HEK293 (cell line): ENCODE measurements around the gene RPL23.
A peak's percentile ranks its signal among the peaks of the same experiment; 100 is the strongest.

Source experiments
- GLIS2 ChIP-seq: fragments of 450-650 bp; formaldehyde crosslinking; IDR thresholded peaks from 2 replicates; pipeline ENCODE4 v1.5.1; 2016; ENCODE audit warnings: missing biosample characterization, missing genetic modification characterization
- KLF1 ChIP-seq: fragments of 450-650 bp; formaldehyde crosslinking; IDR thresholded peaks from 2 replicates; pipeline ENCODE4 v1.5.1; 2016; ENCODE audit warnings: missing biosample characterization, missing genetic modification characterization
- KLF8 ChIP-seq: fragments of 450-650 bp; formaldehyde crosslinking; IDR thresholded peaks from 2 replicates; pipeline ENCODE4 v1.5.1; 2016; ENCODE audit warnings: missing biosample characterization, missing genetic modification characterization
- SCRT2 ChIP-seq: fragments of 450-650 bp; formaldehyde crosslinking; IDR thresholded peaks from 2 replicates; pipeline ENCODE4 v1.5.1; 2016; ENCODE audit warnings: missing biosample characterization, missing genetic modification characterization
- WT1 ChIP-seq: fragments of 450-650 bp; formaldehyde crosslinking; IDR thresholded peaks from 2 replicates; pipeline ENCODE4 v1.5.1; 2016; ENCODE audit warnings: missing biosample characterization, missing genetic modification characterization
- ZIC2 ChIP-seq: fragments of 450-650 bp; formaldehyde crosslinking; IDR thresholded peaks from 2 replicates; pipeline ENCODE4 v1.5.1; 2016; ENCODE audit warnings: missing biosample characterization, missing genetic modification characterization
- ZNF155 ChIP-seq: fragments of 450-650 bp; formaldehyde crosslinking; IDR thresholded peaks from 2 replicates; pipeline ENCODE4 v1.5.1; 2016; ENCODE audit warnings: missing biosample characterization, missing genetic modification characterization
- ZNF175 ChIP-seq: fragments of 450-650 bp; formaldehyde crosslinking; IDR thresholded peaks from 2 replicates; pipeline ENCODE4 v1.5.1; 2016; ENCODE audit warnings: missing biosample characterization, missing genetic modification characterization
- ZNF404 ChIP-seq: fragments of 450-650 bp; formaldehyde crosslinking; IDR thresholded peaks from 2 replicates; pipeline ENCODE4 v1.5.1; 2017; ENCODE audit warnings: missing biosample characterization, missing genetic modification characterization
- ZNF501 ChIP-seq: fragments of 450-650 bp; formaldehyde crosslinking; IDR thresholded peaks from 2 replicates; pipeline ENCODE4 v1.5.1; 2016; ENCODE audit warnings: missing biosample characterization, missing genetic modification characterization
- ZNF514 ChIP-seq: fragments of 450-650 bp; formaldehyde crosslinking; IDR thresholded peaks from 2 replicates; pipeline ENCODE4 v1.5.1; 2016; ENCODE audit warnings: missing biosample characterization, missing genetic modification characterization
- ZNF621 ChIP-seq: fragments of 450-650 bp; formaldehyde crosslinking; IDR thresholded peaks from 2 replicates; pipeline ENCODE4 v1.5.1; 2017; ENCODE audit warnings: missing biosample characterization, missing genetic modification characterization
- ZNF768 ChIP-seq: fragments of 450-650 bp; formaldehyde crosslinking; IDR thresholded peaks from 2 replicates; pipeline ENCODE4 v1.5.1; 2018; ENCODE audit warnings: missing biosample characterization, mild to moderate bottlenecking, missing genetic modification characterization
- TF ChIP-seq, protein P1 (sequence below): fragments of 450-650 bp; formaldehyde crosslinking; IDR thresholded peaks from 2 replicates; pipeline ENCODE4 v1.5.1; 2016; ENCODE audit warnings: missing biosample characterization, missing genetic modification characterization
- TF ChIP-seq, protein P2 (sequence below): fragments of 450-650 bp; IDR thresholded peaks from 2 replicates; pipeline ENCODE4 v1.5.1; 2018; ENCODE audit warnings: missing biosample characterization, mild to moderate bottlenecking, missing genetic modification characterization
- TF ChIP-seq, protein P3 (sequence below): fragments of 450-650 bp; formaldehyde crosslinking; IDR thresholded peaks from 2 replicates; pipeline ENCODE4 v1.5.1; 2017; ENCODE audit warnings: missing biosample characterization, missing genetic modification characterization
- TF ChIP-seq, protein P4 (sequence below): fragments of 450-650 bp; formaldehyde crosslinking; IDR thresholded peaks from 2 replicates; pipeline ENCODE4 v1.5.1; 2016; ENCODE audit warnings: missing biosample characterization, missing genetic modification characterization

The RPL23 gene

DNA sequence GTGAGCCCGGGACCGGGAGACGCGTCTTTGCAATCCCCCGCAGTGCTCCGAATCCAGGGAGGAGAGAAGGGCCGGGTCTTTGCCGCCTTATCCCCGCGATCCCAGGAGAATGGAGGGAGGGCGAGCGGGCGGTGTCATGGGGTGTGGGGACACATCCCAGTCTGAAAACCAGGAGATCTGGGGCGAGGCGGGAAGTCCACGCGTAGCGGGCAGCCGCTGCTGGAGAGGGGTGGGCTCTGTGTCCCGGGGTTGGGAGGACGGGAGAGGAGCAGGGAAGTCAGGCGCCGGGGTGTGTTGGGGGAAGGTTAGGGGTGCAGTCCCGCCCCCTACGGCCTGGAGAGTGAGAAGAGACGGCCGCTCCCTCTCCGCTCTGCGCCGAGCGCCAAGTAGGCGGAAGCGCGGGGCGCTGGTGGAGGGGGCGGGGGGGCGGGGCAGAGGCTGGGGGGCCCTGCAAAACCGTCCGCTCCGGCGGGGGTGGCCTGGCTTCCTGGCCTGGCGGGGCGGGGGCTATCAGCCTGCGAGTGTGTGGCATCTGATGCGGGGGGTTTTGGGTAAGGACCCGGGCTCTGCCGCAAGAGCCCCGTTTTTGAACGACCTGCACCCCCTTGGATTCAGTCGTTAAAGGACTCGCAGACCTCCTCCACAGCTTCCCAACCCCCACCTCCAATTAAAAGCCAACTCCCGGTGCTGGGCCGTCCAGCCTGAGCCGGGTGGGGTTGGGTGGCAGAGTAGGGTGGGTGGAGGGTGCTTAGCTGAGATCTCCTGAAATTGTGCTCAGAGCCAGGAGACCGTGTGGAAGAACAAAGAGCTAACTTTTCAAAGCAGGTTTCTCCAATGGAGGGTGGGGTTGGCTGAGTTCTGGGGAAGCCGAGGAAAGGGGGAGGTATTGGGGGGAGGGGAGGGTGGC lies 17.0 kb upstream of the RPL23 start (continued):
- TF ChIP-seq, protein P1, sequence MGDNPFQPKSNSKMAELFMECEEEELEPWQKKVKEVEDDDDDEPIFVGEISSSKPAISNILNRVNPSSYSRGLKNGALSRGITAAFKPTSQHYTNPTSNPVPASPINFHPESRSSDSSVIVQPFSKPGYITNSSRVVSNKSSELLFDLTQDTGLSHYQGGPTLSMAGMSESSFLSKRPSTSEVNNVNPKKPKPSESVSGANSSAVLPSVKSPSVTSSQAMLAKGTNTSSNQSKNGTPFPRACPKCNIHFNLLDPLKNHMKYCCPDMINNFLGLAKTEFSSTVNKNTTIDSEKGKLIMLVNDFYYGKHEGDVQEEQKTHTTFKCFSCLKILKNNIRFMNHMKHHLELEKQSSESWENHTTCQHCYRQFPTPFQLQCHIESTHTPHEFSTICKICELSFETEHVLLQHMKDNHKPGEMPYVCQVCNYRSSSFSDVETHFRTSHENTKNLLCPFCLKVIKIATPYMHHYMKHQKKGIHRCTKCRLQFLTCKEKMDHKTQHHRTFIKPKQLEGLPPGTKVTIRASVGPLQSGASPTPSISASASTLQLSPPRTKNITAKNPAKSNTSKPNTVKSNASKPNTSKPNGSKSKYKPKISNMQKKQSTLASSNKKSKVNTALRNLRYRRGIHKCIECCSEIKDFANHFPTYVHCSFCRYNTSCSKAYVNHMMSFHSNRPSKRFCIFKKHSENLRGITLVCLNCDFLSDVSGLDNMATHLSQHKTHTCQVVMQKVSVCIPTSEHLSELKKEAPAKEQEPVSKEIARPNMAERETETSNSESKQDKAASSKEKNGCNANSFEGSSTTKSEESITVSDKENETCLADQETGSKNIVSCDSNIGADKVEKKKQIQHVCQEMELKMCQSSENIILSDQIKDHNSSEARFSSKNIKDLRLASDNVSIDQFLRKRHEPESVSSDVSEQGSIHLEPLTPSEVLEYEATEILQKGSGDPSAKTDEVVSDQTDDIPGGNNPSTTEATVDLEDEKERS (tag by site-specific recombination) = no peak
- TF ChIP-seq, protein P2, sequence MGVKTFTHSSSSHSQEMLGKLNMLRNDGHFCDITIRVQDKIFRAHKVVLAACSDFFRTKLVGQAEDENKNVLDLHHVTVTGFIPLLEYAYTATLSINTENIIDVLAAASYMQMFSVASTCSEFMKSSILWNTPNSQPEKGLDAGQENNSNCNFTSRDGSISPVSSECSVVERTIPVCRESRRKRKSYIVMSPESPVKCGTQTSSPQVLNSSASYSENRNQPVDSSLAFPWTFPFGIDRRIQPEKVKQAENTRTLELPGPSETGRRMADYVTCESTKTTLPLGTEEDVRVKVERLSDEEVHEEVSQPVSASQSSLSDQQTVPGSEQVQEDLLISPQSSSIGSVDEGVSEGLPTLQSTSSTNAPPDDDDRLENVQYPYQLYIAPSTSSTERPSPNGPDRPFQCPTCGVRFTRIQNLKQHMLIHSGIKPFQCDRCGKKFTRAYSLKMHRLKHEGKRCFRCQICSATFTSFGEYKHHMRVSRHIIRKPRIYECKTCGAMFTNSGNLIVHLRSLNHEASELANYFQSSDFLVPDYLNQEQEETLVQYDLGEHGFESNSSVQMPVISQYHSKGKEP (tag by site-specific recombination) = no peak
- TF ChIP-seq KLF8 (tag by site-specific recombination) (peak; percentile 88), KLF1 (tag by site-specific recombination) (peak; percentile 34; the same call in 1 of the 2 replicates), ZIC2 (tag by site-specific recombination) (peak; percentile 92), ZNF155 (tag by site-specific recombination) (no peak), ZNF514 (tag by site-specific recombination) (no peak), ZNF175 (tag by site-specific recombination) (no peak), ZNF404 (tag by site-specific recombination) (no peak), ZNF768 (tag by site-specific recombination) (no peak), ZNF501 (tag by site-specific recombination) (no peak; the same call in none of the 2 replicates), ZNF621 (tag by site-specific recombination) (no peak), WT1 (tag by site-specific recombination) (peak; percentile 58; the same call in 1 of the 2 replicates), GLIS2 (tag by site-specific recombination) (peak; percentile 85), SCRT2 (tag by site-specific recombination) (no peak)
- TF ChIP-seq, protein P3, sequence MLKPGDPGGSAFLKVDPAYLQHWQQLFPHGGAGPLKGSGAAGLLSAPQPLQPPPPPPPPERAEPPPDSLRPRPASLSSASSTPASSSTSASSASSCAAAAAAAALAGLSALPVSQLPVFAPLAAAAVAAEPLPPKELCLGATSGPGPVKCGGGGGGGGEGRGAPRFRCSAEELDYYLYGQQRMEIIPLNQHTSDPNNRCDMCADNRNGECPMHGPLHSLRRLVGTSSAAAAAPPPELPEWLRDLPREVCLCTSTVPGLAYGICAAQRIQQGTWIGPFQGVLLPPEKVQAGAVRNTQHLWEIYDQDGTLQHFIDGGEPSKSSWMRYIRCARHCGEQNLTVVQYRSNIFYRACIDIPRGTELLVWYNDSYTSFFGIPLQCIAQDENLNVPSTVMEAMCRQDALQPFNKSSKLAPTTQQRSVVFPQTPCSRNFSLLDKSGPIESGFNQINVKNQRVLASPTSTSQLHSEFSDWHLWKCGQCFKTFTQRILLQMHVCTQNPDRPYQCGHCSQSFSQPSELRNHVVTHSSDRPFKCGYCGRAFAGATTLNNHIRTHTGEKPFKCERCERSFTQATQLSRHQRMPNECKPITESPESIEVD = no peak
- TF ChIP-seq, protein P4, sequence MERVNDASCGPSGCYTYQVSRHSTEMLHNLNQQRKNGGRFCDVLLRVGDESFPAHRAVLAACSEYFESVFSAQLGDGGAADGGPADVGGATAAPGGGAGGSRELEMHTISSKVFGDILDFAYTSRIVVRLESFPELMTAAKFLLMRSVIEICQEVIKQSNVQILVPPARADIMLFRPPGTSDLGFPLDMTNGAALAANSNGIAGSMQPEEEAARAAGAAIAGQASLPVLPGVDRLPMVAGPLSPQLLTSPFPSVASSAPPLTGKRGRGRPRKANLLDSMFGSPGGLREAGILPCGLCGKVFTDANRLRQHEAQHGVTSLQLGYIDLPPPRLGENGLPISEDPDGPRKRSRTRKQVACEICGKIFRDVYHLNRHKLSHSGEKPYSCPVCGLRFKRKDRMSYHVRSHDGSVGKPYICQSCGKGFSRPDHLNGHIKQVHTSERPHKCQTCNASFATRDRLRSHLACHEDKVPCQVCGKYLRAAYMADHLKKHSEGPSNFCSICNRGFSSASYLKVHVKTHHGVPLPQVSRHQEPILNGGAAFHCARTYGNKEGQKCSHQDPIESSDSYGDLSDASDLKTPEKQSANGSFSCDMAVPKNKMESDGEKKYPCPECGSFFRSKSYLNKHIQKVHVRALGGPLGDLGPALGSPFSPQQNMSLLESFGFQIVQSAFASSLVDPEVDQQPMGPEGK (tag by site-specific recombination) = peak; percentile 89
